NCI-H2196 treated with DMSO at 0.1 percent for 48 hours (cell line): ENCODE measurements around the gene JAK1.

Experiments
- DNase-seq: peaks from one replicate; lab custom pipeline; 2025; ENCODE audit not compliant: unreplicated experiment; lab: John Stamatoyannopoulos, UW

The JAK1 gene

GRCh38 chr1:64894438-64895196 lies 71.7 kb downstream of the JAK1 start:
- DNase-seq: no peak

GRCh38 chr1:64893921-64894320 lies 72.4 kb downstream of the JAK1 start:
- DNase-seq: no peak

- no peak for DNase-seq
These were observed 73.5 kb downstream of the JAK1 start for GRCh38 chr1:64892576-64893573.

- no peak for DNase-seq
These were observed 74.9 kb downstream of the JAK1 start for GRCh38 chr1:64891448-64891825.

- DNase-seq: no peak
These were observed 75.5 kb downstream of the JAK1 start for GRCh38 chr1:64890699-64891447.

- no peak for DNase-seq
These were observed 78.6 kb downstream of the JAK1 start for GRCh38 chr1:64887689-64888217.

- DNase-seq: no peak
These were observed 79.5 kb downstream of the JAK1 start for GRCh38 chr1:64886877-64887276.

- no peak for DNase-seq
These were observed 80.7 kb downstream of the JAK1 start for GRCh38 chr1:64885648-64886047.

- no peak for DNase-seq
These were observed 81.9 kb downstream of the JAK1 start for GRCh38 chr1:64884261-64885040.

GRCh38 chr1:64882574-64883255 lies 83.6 kb downstream of the JAK1 start:
- no peak for DNase-seq

- no peak for DNase-seq
These were observed 85.1 kb downstream of the JAK1 start for GRCh38 chr1:64881281-64881680.

GRCh38 chr1:64880449-64880848 lies 85.9 kb downstream of the JAK1 start:
- no peak for DNase-seq

GRCh38 chr1:64878931-64879611 lies 87.3 kb downstream of the JAK1 start:
- no peak for DNase-seq

GRCh38 chr1:64878090-64878489 lies 88.3 kb downstream of the JAK1 start:
- no peak for DNase-seq

- no peak for DNase-seq
These were observed 88.8 kb downstream of the JAK1 start for GRCh38 chr1:64877598-64877997.

GRCh38 chr1:64877151-64877550 lies 89.2 kb downstream of the JAK1 start:
- no peak for DNase-seq

GRCh38 chr1:64875606-64876005 lies 90.7 kb downstream of the JAK1 start:
- DNase-seq: no peak

- no peak for DNase-seq
These were observed 91.2 kb downstream of the JAK1 start for GRCh38 chr1:64875101-64875500.

- DNase-seq: no peak
These were observed 91.7 kb downstream of the JAK1 start for GRCh38 chr1:64874666-64875065.
